C4-2B (cell line): ENCODE data around the gene GYS1.

Source experiments
- CTCF ChIP-seq: fragments of 450-650 bp; conservative IDR thresholded peaks from 2 replicates; pipeline ENCODE4 v1.5.1; 2017; ENCODE audit warnings: mild to moderate bottlenecking
- ZFX ChIP-seq: fragments of 450-650 bp; IDR thresholded peaks from 2 replicates; pipeline ENCODE4 v1.6.1; 2017

- TF ChIP-seq CTCF (no peak), ZFX (no peak)
Measured at GRCh38 chr19:48920949-48921348, 72.2 kb downstream of the GYS1 start.
